IMR-90 (cell line): ENCODE results near the gene PRKCB. TPM values are rescaled to one million over a fixed set of nuclear protein-coding genes. Genes with fewer than 3 reads are reported as not detected.

Experiments
- ATAC-seq: fragments of 200-7000 bp; cut with Tn5 transposase; 2 replicates; pipeline ENCODE4 v1.9.1; 2020; ENCODE audit warnings: low read depth, mild to moderate bottlenecking, moderate library complexity
- BruUV-seq: library from RNA; stranded (reverse); fragments of 400-500 nt; replicated peaks from 2 replicates; lab custom pipeline; 2021; lab: Mats Ljungman, UMichigan
- CTCF ChIA-PET: fragments of 300-600 bp; formaldehyde crosslinking; extraction: SDS; loops from one replicate; lab custom pipeline; 2021; ENCODE audit warnings: antibody characterized with exemption; lab: Yijun Ruan, JAX
- POLR2A ChIA-PET: fragments of 300-600 bp; sonication (Branson Sonifier 250); formaldehyde crosslinking; loops from one replicate; lab custom pipeline; 2022; ENCODE audit warnings: antibody characterized with exemption; ENCODE audit not compliant: unreplicated experiment; lab: Charles Lee
- DNase-seq: peaks from one replicate; pipeline ENCODE4 v3.0.0; 2013
- H2AFZ ChIP-seq: replicated peaks from 2 replicates; pipeline ENCODE3; 2013; ENCODE audit warnings: low read length, mild to moderate bottlenecking; ENCODE audit not compliant: poor library complexity
- H2AK5ac ChIP-seq: 2 replicates; pipeline ENCODE4 v1.6.1; 2013; ENCODE audit warnings: low read depth, low read length, inconsistent platforms
- H2AK9ac ChIP-seq: replicated peaks from 2 replicates; pipeline ENCODE3; 2013; ENCODE audit warnings: mild to moderate bottlenecking, low read depth, low read length, moderate library complexity; ENCODE audit not compliant: poor library complexity
- H2BK120ac ChIP-seq: 2 replicates; pipeline ENCODE4 v1.6.1; 2013; ENCODE audit warnings: low read depth, low read length, inconsistent platforms
- H2BK15ac ChIP-seq: 3 replicates; pipeline ENCODE4 v1.6.1; 2013; ENCODE audit warnings: low read depth, low read length, inconsistent platforms
- H2BK20ac ChIP-seq: 2 replicates; pipeline ENCODE4 v1.6.1; 2013; ENCODE audit warnings: low read depth, mild to moderate bottlenecking, inconsistent platforms, low read length, moderate library complexity
- H2BK5ac ChIP-seq: 2 replicates; pipeline ENCODE4 v1.6.1; 2013; ENCODE audit warnings: mild to moderate bottlenecking, low read depth, low read length, inconsistent platforms; ENCODE audit not compliant: poor library complexity, severe bottlenecking
- H3K14ac ChIP-seq: replicated peaks from 2 replicates; pipeline ENCODE4 v1.6.1; 2013; ENCODE audit warnings: low read depth, low read length, inconsistent platforms
- H3K18ac ChIP-seq: 2 replicates; pipeline ENCODE4 v1.6.1; 2013; ENCODE audit warnings: low read depth, low read length, control low read depth
- H3K23ac ChIP-seq: 2 replicates; pipeline ENCODE4 v1.6.1; 2013; ENCODE audit warnings: low read depth, low read length, inconsistent platforms
- H3K27ac ChIP-seq: 2 replicates; pipeline ENCODE4 v1.5.1; 2013; ENCODE audit warnings: mild to moderate bottlenecking, control low read depth, low read length; ENCODE audit not compliant: insufficient read depth
- H3K27me3 ChIP-seq: 2 replicates; pipeline ENCODE4 v1.6.1; 2013; ENCODE audit warnings: low read length; ENCODE audit not compliant: control insufficient read depth, insufficient read depth
- H3K36me3 ChIP-seq: 2 replicates; pipeline ENCODE4 v1.6.1; 2013; ENCODE audit warnings: low read length, mixed read lengths; ENCODE audit not compliant: control insufficient read depth, insufficient read depth
- H3K4ac ChIP-seq: 2 replicates; pipeline ENCODE4 v1.6.1; 2013; ENCODE audit warnings: low read depth, low read length, inconsistent platforms
- H3K4me1 ChIP-seq: 2 replicates; pipeline ENCODE4 v1.6.1; 2013; ENCODE audit warnings: low read length, mixed read lengths; ENCODE audit not compliant: control insufficient read depth, insufficient read depth
- H3K4me2 ChIP-seq: 2 replicates; pipeline ENCODE4 v1.6.1; 2013; ENCODE audit warnings: low read depth, mild to moderate bottlenecking, control low read depth, low read length, moderate library complexity
- H3K4me3 ChIP-seq: 2 replicates; pipeline ENCODE4 v1.5.1; 2013; ENCODE audit warnings: low read depth, mild to moderate bottlenecking, control low read depth, low read length, moderate library complexity; ENCODE audit not compliant: insufficient read depth
- H3K56ac ChIP-seq: 2 replicates; pipeline ENCODE4 v1.6.1; 2013; ENCODE audit warnings: low read length, inconsistent platforms; ENCODE audit not compliant: insufficient read depth; ENCODE audit errors: extremely low read depth
- H3K79me1 ChIP-seq, 2 experiments: 2 replicates each; pipeline ENCODE4 v1.6.1; 2013; ENCODE audit warnings: low read length in 2 of 2, inconsistent platforms in 1 of 2, low read depth in 1 of 2
- H3K9ac ChIP-seq: 2 replicates; pipeline ENCODE4 v1.6.1; 2013; ENCODE audit warnings: low read depth, low read length, control low read depth
- H3K9me1 ChIP-seq: 2 replicates; pipeline ENCODE4 v1.6.1; 2013; ENCODE audit warnings: low read length, inconsistent platforms; ENCODE audit not compliant: insufficient read depth
- H3K9me3 ChIP-seq: 2 replicates; pipeline ENCODE4 v1.6.1; 2013; ENCODE audit warnings: low read length; ENCODE audit not compliant: control insufficient read depth, insufficient read depth
- H4K20me1 ChIP-seq: 2 replicates; pipeline ENCODE4 v1.6.1; 2013; ENCODE audit warnings: low read length, inconsistent platforms; ENCODE audit not compliant: insufficient read depth
- H4K5ac ChIP-seq: 2 replicates; pipeline ENCODE4 v1.6.1; 2013; ENCODE audit warnings: mild to moderate bottlenecking, low read depth, low read length, control low read depth
- H4K8ac ChIP-seq, 2 experiments: 2 replicates each; pipeline ENCODE4 v1.6.1; 2013; ENCODE audit warnings: low read depth in 2 of 2, low read length in 2 of 2, control low read depth in 1 of 2, inconsistent platforms in 1 of 2
- H4K91ac ChIP-seq: 2 replicates; pipeline ENCODE4 v1.6.1; 2013; ENCODE audit warnings: low read depth, low read length, inconsistent platforms; ENCODE audit not compliant: insufficient read depth
- FOS ChIP-seq: fragments of 150-350 bp; IDR thresholded peaks from 2 replicates; pipeline ENCODE4 v1.6.1; 2016; ENCODE audit warnings: low read depth, low read length
- MAZ ChIP-seq: IDR thresholded peaks from 2 replicates; pipeline ENCODE4 v1.6.1; 2012; ENCODE audit warnings: low read depth, mild to moderate bottlenecking, low read length, improper control_type of control experiment, moderate library complexity, borderline replicate concordance
- WGBS, 2 experiments: methylation state at CpG; one replicate each; pipeline versions ENCODE4 v1.1.5 to v1.1.7; 2013; ENCODE audit warnings: missing lambda C conversion rate in 2 of 2; ENCODE audit not compliant: insufficient read length in 1 of 2; ENCODE audit errors: extremely low coverage in 2 of 2; 5-methylcytosine and 5-hydroxymethylcytosine counted together
- dilution Hi-C: fragments of 300-500 bp; cut with HindIII; formaldehyde crosslinking; loops from one replicate; pipeline ENCODE4 v1.14.3; 2018; ENCODE audit warnings: low sequenced_read_pairs; ENCODE audit not compliant: unreplicated experiment
- in situ Hi-C: fragments of 300-500 bp; cut with MboI; formaldehyde crosslinking; loops from 3 replicates; pipeline ENCODE4 v1.14.3; 2019; ENCODE audit warnings: low sequenced_read_pairs, inconsistent platforms, mixed read lengths
- intact Hi-C: fragments of 100-400 bp; cut with micrococcal nuclease; formaldehyde crosslinking; loops from 2 replicates; pipeline ENCODE4 v1.10.0; 2022
- polyA plus RNA-seq, 3 experiments: library from polyadenylated mRNA; depleted of rRNA; stranded (reverse); fragments of >200 nt; gene quantifications; 2 replicates each; pipeline ENCODE4 v1.2.3, GENCODE V29; 2012; ENCODE audit warnings: low replicate concordance in 1 of 3
- total RNA-seq: library from RNA; depleted of rRNA; stranded (reverse); fragments of >200 nt; gene quantifications from 2 replicates; pipeline ENCODE4 v1.2.3, GENCODE V29; 2012

Gene PRKCB
- total and polyA plus RNA-seq, 2 of the 4 experiments (the other 2 are of a cell fraction), result under 0.01 TPM; not detected in 1

DNA sequence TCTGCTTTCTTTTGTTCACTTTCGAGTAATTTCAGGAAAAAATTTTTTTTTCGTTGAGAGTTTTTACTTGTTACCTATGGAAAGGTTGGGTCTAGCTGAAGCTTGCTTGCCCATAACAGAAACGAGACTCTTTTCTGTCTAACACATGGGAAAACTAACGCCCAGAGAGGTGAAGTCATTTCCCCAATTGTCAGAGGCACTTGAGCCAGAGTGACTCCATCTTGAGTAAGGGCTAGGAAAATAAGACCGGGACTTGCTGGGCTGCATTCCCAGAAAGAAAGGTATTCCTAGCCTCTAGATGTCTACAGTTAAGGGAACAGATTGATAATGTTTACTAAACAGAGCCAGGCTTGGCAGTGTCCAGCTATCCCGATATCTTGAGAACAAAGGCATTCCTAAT, 26.8 kb downstream of the PRKCB start:
- H4K91ac ChIP-seq, result no peak overlapping the region
- DNase-seq (no peak), ATAC-seq (no peak)
- H3K4me3 ChIP-seq, result no peak overlapping the region
- H2AK9ac ChIP-seq, result no peak overlapping the region
- H3K36me3 ChIP-seq, result no peaks in the 10 kb centered on the region
- dilution Hi-C loops (no loop called here), in situ Hi-C loops (no loop called here), intact Hi-C loops (no loop called here)
- H2AFZ ChIP-seq, result no peak overlapping the region
- POLR2A ChIA-PET, result no interaction called here
- no peak overlapping the region for H4K8ac ChIP-seq
- no peak overlapping the region for H4K5ac ChIP-seq
- WGBS, 2 experiments, result no CpG with 5 or more reads among the region's 6 CpGs
- H2BK15ac ChIP-seq, result no peak overlapping the region
- no peaks in the 10 kb centered on the region for H4K20me1 ChIP-seq
- H2BK20ac ChIP-seq, result no peak overlapping the region
- H2BK5ac ChIP-seq, result no peak overlapping the region
- no peak overlapping the region for H3K4ac ChIP-seq
- no peaks in the 10 kb centered on the region; the same call in 1 of the 2 replicates for H3K27me3 ChIP-seq
- no peak overlapping the region for H2AK5ac ChIP-seq
- no peak overlapping the region for H3K56ac ChIP-seq
- no peaks in the 10 kb centered on the region for H3K9me1 ChIP-seq
- H3K4me1 ChIP-seq, result no peaks in the 10 kb centered on the region
- no peak overlapping the region for H3K9ac ChIP-seq
- H3K4me2 ChIP-seq, result no peak overlapping the region
- no peak overlapping the region for H3K14ac ChIP-seq
- no peaks in the 10 kb centered on the region for H3K9me3 ChIP-seq
- TF ChIP-seq MAZ (no peak), FOS (no peak)
- no peak overlapping the region for H2BK120ac ChIP-seq
- H3K18ac ChIP-seq, result no peak overlapping the region
- H3K27ac ChIP-seq, result no peak overlapping the region
- BruUV-seq, result no TSS peak
- H3K79me1 ChIP-seq, result no peaks in the 10 kb centered on the region
- no peak overlapping the region for H3K23ac ChIP-seq
- CTCF ChIA-PET, result no interaction called here
